Renal cortex interstitium (tissue), 11 donors: ENCODE measurements around the gene QDPR. TPM values are rescaled to one million over a fixed set of nuclear protein-coding genes. Genes with fewer than 3 reads are reported as not detected.
"Not testable (repeated sequence)": the region's sequence is repeated elsewhere in the genome, so short reads cannot be mapped to it uniquely, and the experiment has no call there.

Experiments used
- DNase-seq, 11 donors: peaks; one replicate each; pipeline ENCODE4 v3.0.0-alpha.2; 2013; ENCODE audit warnings: low read depth in 9 of 11, low spot score in 4 of 11; ENCODE audit errors: extremely low read depth in 1 of 11
- polyA plus RNA-seq, 3 donors: library from polyadenylated mRNA; unstranded; fragments of 120-200 nt; gene quantifications; one replicate each; pipeline ENCODE4 v1.2.1, GENCODE V29; 2013; ENCODE audit not compliant: insufficient read length in 3 of 3

Gene QDPR
- polyA plus RNA-seq, 3 donors = 50.6 to 62.4 (median 53.9) TPM

DNA sequence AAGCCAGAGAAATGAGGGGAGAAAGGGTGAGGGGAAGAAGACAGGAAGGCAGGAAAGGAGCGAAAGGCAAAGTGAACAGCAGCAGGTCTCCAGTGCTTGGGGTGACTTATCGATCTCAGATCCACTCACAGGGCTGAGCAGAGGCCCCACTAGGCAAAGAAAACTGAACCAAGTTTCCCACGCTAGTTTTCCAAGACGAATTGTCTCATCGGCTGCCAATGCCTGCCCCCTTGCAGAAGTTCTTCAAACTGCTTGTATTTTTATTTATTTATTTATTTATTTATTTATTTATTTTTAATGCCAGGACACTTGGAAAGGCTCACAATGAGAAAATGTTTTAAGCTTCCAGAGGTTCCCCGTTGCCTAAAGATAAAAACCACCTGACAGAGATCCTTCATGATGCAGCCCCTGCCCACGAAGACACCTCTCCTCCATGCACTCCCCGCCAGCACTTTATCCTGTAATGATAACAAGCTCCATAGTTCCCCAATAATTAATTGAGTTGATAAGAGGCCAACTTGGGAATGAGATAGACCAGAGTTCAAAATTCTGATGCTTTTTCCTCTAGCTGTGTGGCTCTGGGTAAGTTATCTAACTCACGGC, 43.2 kb downstream of the QDPR start:
- DNase-seq = peak in 6 of 11 donors; percentile 20 to 54 (median 42)

GRCh38 chr4:17463606-17464005, 48.3 kb downstream of the QDPR start:
- DNase-seq = no peak

DNA sequence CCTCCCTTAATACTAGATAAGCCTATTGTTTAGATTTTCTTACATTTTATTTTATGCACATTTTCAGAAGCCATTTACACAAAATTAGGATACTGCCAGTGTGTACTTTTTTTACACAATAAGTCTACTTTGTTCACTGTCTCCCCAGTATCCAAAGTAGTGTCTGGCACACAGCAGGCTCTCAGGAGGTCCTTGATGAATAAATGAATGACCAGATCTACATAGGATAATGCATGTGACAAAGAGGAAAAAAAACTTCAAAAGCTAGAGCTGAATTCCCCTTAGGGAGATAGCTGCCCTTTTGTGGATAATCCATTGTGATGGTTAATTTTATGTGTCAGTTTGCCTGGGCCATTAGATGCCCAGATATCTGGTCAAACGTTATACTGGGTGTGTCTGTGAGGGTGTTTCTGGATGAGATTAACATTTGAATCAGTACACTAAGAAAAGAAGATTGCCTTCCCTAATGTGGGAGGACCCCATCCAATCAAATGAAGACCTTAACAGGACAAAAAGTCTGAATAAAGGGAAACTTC, 61.6 kb downstream of the QDPR start:
- no peak for DNase-seq

- peak in 2 of 11 donors; percentile 13 to 19 for DNase-seq
Measured at GRCh38 chr4:17448689-17449088, 63.2 kb downstream of the QDPR start.

- DNase-seq = peak; percentile 44 to 73 (median 62)
Measured at GRCh38 chr4:17447675-17448298, 64.1 kb downstream of the QDPR start.

- no peak for DNase-seq
Measured at GRCh38 chr4:17447056-17447455, 64.8 kb downstream of the QDPR start.

DNA sequence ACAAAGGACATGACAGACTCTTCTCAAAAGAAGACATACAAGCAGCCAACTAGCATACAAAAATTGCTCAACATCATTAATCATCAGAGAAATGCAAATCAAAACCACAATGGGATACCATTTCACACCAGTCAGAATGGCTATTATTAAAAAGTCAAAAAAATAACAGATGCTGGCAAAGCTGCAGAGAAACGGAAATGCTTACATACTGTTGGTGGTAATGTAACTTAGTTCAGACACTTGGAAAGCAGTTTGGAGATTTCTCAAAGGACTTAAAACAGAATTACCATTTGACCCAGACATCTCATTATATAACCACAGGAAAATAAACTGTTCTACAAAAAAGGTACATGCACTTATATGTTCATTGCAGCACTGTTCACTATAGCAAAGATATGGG, 69.4 kb downstream of the QDPR start:
- not testable (repeated sequence) for DNase-seq

DNA sequence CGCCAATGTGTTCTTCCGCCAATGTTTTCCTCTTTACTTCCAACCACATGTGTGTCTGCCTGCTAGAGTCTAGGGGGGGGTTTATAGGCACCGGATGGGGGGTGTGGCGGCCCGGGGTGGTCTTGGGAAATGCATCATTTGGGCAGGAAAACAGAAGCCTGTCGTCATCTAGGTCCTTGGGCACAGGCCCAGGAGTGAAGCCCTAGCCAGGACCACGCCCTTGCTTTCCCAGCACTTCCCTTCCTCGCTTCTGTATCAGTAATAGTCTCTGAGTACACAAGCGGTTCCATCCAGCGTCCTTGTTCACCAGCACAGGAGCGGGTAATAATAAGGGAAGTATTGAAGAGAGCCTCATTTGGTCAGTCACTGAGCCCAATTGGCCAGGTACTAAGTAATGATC, 74.5 kb downstream of the QDPR start:
- DNase-seq = no peak

DNA sequence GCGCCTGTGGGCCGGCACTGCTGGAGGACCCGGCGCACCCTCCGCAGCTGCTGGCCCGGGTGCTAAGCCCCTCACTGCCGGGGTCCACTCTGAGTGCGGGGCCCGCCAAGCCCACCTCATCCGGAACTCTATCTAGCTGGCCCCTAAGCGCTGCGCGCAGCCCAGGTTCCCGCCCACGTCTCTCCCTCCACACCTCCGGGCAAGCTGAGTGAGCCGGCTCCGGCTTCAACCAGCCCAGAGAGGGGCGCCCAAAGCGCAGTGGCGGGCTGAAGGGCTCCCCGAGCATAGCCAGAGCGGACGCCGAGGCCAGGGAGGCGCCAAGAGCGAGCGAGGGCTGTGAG, 75.2 kb downstream of the QDPR start:
- no peak for DNase-seq

Other genes with a start within 250 kb of the QDPR start
- gene CLRN2, start 3.1 kb upstream of the QDPR start, polyA plus RNA-seq = not detected
- gene LAP3, start 65.1 kb upstream of the QDPR start, polyA plus RNA-seq = 10 to 100 TPM; 66.7 to 82.7 (median 71.2) TPM
- gene MED28, start 102.6 kb upstream of the QDPR start, polyA plus RNA-seq = 10 to 100 TPM; 62.0 to 68.5 (median 66.2) TPM